HL-60 (cell line): ENCODE results near the gene DDX23.
A peak's percentile ranks its signal among the peaks of the same experiment; 100 is the strongest.

Source experiments
- CTCF ChIP-seq: IDR thresholded peaks from one replicate; pipeline ENCODE4 v1.5.1; 2011; ENCODE audit warnings: low read length, control low read depth, inconsistent platforms; ENCODE audit not compliant: insufficient read depth
- POLR2AphosphoS5 ChIP-seq: IDR thresholded peaks from 2 replicates; pipeline ENCODE4 v1.6.1; 2012; ENCODE audit warnings: low read depth
- REST ChIP-seq: IDR thresholded peaks from 2 replicates; pipeline ENCODE4 v1.6.1; 2012; ENCODE audit warnings: low read depth; ENCODE audit not compliant: insufficient replicate concordance

- TF ChIP-seq CTCF (peak; percentile 97), REST (no peak), POLR2AphosphoS5 (no peak)
Measured at GRCh38 chr12:48795550-48796455, 56.2 kb downstream of the DDX23 start.
